DMS53 treated with DMSO at 0.1 percent for 48 hours (cell line): ENCODE results near the gene MB.
A peak's percentile ranks its signal among the peaks of the same experiment; 100 is the strongest.
"Not testable (repeated sequence)": the region's sequence is repeated elsewhere in the genome, so short reads cannot be mapped to it uniquely, and the experiment has no call there.

Experiments used
- DNase-seq: peaks from one replicate; lab custom pipeline; 2025; ENCODE audit not compliant: unreplicated experiment; lab: John Stamatoyannopoulos, UW

MB gene

GRCh38 chr22:35617137-35617755 lies at the start of gene MB:
Gene MB (minus strand): TSS chr22:35617329. CDS start chr22:35617257, 72 bp downstream.
- DNase-seq: no peak

- DNase-seq: not testable (repeated sequence)
Measured at GRCh38 chr22:35666699-35667098, 49.6 kb upstream of the MB start.

GRCh38 chr22:35664955-35665587 lies 47.9 kb upstream of the MB start:
- DNase-seq: no peak

DNA sequence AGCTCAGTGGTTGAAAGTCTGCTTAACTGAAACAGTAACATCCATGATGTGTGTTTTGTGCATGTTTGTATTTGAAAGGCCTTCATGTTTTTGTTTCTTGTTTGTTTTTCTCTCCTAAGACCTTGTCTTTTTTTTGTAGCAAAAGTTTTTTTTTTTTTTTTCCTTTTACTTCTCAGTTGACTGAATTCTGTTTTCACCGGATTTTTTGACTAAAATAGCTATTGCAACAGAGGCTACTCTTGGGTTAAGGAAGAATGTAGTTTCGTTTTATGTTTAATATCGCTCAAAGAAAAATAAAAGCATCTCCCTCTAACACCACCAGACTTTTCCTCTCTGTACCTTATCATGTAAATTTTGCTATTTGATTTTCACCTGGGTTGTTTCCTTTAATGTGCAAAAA lies 46.2 kb upstream of the MB start:
- no peak for DNase-seq

- DNase-seq: no peak
Measured at GRCh38 chr22:35662914-35663313, 45.8 kb upstream of the MB start.

- DNase-seq: no peak
Measured at GRCh38 chr22:35661464-35661863, 44.3 kb upstream of the MB start.

- DNase-seq: no peak
Measured at GRCh38 chr22:35660291-35661127, 43.4 kb upstream of the MB start.

DNA sequence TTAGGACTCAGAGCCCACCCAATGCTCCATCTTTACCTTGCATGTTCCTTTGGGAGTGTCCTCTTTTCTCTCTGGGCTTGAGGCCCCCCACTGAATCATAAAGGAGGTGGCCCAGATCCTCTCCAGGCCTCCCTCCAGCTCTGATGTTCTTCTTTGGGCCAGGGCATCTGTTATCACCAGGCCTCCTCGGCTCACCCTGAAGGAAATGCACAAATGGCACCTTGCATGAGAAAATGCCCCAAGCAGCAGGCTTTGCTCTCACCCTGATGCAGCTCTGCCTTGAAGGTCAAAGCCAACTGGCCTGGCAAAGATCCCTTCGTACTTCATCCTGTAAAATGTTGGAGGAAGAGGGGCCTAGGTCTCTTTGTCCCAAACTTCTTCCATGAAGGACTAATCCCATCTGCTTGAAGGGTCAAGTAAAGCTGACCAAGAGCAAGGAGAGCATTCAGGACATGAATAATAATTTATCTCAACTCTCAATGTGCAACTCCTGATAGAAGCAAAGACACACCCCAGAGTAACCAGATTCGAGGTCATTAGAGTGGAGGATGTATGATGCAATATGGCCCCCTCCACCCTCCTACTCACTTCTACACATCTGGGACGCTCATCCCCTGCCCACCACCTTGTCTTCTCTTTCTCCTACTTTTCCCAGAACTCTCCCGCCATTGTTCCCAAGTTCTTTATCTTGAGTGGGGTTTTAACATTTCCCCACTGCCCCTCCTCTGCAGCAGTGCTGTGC lies 40.6 kb upstream of the MB start:
- DNase-seq: no peak

DNA sequence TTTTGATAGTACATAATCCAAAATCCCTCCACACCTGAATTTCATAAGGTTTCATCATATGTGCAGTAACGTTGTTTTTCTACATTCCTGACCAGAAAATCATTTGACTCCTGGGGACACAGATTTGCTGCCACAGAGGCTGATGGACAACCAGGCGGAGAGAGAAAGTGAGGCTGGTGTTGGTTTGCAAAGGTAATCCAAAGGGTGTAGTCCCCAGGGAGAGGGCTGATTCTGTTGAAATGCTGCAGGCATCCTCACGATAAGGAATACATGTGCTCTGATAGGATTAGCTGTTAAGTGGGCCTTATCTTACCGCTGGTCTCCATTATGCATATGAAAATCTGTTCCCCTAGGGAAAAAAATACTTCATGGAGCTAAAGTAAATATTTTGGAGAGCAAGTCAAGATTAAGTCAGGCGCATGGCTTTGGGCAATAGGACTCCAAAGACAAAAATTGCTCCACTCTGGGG lies 39.2 kb upstream of the MB start:
- DNase-seq: no peak

GRCh38 chr22:35653824-35654223 lies 36.7 kb upstream of the MB start:
- DNase-seq: no peak

DNA sequence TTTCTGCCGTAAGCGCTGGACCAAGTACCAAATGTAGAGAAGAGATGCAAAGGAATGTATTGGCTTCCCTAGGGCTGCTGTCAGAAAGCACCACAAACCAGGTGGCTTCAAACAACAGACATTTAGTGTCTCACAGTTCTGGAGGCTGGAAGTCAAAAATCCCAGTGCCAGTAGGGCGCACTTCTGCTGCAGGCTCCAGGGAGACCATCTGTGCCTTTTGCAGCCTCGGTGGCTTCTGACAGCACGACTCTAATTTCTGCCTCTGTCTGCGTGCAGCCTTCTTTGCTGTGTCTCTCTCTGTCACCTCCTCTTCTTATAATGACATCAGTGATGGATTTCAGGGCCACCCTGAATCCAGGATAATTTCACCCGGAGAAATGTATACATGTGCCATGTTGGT lies 34.0 kb upstream of the MB start:
- no peak for DNase-seq

GRCh38 chr22:35649636-35650250 lies 32.6 kb upstream of the MB start:
- no peak for DNase-seq

DNA sequence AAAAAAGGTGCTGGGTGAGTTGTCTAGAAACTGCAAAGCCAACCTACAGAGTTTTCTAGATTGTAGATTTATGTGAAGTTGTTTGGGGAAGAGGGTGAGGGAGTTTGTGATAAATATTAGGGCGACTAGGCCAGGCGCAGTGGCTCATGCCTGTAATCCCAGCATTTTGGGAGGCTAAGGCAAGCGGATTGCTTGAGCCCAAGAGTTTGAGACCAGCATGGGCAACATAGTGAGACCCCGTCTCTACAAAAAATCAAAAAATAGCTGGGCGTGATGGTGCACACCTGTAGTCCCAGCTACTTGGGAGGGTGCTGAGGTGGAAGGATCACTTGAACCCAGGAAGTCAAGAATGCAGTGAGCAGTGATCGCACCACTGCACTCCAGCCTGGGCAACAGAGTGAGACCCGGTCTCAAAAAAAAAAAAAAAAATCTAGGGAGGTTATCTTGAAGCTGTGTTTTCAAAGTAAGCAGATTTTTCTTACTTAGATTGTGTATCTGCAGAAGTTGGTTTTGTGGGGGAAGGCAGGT lies 32.0 kb upstream of the MB start:
- DNase-seq: no peak

DNA sequence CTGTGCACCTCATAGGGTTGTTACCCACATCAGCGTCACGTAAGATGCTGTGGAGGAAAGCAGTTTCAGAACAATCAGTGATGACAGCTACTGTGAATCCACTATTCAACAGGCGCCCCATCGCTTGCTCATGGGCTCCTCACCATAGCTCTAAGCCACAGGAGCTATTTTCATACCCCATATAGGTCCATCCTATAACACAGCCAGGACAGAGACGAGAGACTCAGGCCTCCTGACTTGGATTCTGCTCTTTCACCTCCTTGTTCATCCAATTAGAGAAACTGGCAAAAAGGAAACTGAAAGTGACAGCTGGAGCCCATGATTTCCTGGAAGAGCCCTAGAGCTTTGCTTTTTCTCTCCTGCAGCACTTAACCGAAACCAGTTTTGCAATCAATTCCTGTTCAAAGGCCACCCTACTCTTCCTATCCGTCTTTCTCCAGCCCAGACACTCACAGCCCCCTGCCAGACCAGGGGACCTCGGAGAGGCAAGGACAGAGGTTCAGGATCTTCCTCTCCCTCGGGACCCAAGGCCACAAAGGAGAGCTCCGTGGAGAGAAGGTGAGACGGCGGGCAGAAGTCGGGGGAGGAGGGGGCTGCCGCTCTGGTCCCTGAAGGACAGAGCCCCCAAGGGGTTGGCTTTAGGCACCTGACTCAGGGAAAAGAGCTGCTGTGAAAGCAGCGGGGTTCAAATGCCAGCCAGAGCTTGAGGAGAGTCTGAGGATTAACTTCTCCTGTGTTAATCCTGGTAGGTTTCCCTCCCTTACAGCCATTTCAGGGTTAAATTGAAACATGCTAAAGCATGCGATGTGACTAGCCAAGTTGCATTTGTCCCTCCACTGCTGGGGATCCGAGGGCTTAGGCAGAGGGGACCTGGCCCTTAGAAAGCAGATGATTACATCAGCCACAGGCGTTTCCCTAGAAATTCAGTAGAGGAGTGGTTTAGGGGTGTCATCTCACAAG lies 31.2 kb upstream of the MB start, which contains the start of gene APOL6:
APOL6 (plus strand) TSS at position 381 of the 960 bp plus-strand sequence. CDS start 7,980 bp downstream, outside the sequence.
- peak; percentile 0 for DNase-seq

- DNase-seq: no peak
Measured at GRCh38 chr22:35645646-35646045, 28.5 kb upstream of the MB start.

GRCh38 chr22:35643991-35644390 lies 26.9 kb upstream of the MB start:
- no peak for DNase-seq

DNA sequence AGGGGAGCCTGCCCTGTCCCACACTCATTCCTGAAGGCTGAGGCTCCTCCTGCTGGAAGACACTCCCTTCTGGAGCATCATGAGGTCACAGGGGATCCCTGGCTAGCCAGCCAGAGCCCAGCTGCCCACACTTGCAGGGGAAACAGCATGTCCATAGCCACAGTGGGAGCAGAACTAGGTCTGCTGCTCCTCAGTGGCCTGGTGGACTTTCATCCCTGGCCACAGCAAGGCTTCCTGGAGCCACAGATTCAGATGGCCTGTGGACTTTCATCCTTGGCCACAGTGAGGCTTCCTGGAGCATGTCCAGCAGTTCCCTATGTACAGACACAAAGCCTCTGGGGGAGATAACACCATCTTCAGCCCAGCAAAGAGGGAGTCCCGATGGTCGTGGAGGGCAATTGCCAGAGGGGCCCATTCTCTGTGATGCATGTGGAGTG lies 25.2 kb upstream of the MB start:
- DNase-seq: no peak

DNA sequence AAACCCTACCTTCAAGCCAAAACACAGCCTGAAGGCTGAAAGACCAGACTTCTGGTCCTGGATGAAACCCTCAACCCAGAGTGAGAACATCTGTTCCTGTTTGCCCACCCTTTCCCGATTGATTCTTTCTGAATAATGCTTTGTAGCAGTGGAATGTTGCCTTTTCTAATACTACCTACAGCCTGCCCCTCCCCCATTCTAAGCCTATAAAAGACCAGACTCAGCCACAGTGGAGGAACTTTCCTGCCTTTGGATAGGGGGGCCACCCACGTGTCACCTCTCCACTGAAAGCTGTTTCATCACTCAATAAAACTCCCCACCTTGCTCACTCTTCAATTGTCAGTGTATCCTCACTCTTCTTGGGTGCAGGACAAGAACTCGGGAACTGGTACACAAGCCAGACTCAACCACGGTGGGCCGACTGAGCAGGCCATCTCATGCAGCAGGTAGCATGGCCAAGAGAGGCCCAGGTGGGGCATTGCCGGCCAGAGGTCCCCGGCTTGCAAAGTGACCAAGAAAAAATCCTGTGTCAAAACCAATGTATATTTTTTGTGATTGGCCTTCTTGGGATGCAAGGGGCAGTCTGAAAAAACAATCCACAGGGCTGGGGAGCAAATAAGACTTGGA lies 24.5 kb upstream of the MB start:
- no peak for DNase-seq

GRCh38 chr22:35638410-35638809 lies 21.3 kb upstream of the MB start:
- DNase-seq: no peak
